Astrocyte (in vitro differentiated cells and primary cell): ENCODE measurements around the gene SNX32. TPM values are rescaled to one million over a fixed set of nuclear protein-coding genes. Genes with fewer than 3 reads are reported as not detected.
A peak's percentile ranks its signal among the peaks of the same experiment; 100 is the strongest.

Source experiments
- DNase-seq: peaks from one replicate; pipeline ENCODE4 v3.0.0-alpha.2; 2010; ENCODE audit warnings: low read depth
- FAIRE-seq: peaks from 2 replicates; lab custom pipeline; 2011; peaks lifted over from hg19 to GRCh38; lab: Jason Lieb, UNC
- H2AFZ ChIP-seq: 2 replicates; pipeline ENCODE4 v1.6.0; 2012; ENCODE audit warnings: low read depth, low read length, inconsistent platforms
- H3K27ac ChIP-seq: 2 replicates; pipeline ENCODE4 v1.5.1; 2011; ENCODE audit warnings: low read depth, low read length, inconsistent platforms
- H3K27me3 ChIP-seq: 2 replicates; pipeline ENCODE4 v1.6.0; 2011; ENCODE audit warnings: low read length, inconsistent platforms; ENCODE audit not compliant: insufficient read depth
- H3K36me3 ChIP-seq: 2 replicates; pipeline ENCODE4 v1.5.1; 2011; ENCODE audit warnings: low read length, inconsistent platforms; ENCODE audit not compliant: insufficient read depth
- H3K4me1 ChIP-seq: 2 replicates; pipeline ENCODE4 v1.5.1; 2011; ENCODE audit warnings: low read length, inconsistent platforms; ENCODE audit not compliant: insufficient read depth
- H3K4me2 ChIP-seq: 2 replicates; pipeline ENCODE4 v1.6.0; 2012; ENCODE audit warnings: low read length, inconsistent platforms
- H3K4me3 ChIP-seq: 2 replicates; pipeline ENCODE4 v1.5.1; 2011; ENCODE audit warnings: low read depth, mild to moderate bottlenecking, low read length, inconsistent platforms; ENCODE audit not compliant: insufficient read depth
- H3K79me2 ChIP-seq: 2 replicates; pipeline ENCODE4 v1.6.0; 2012; ENCODE audit warnings: mild to moderate bottlenecking, low read length, inconsistent platforms; ENCODE audit not compliant: insufficient read depth
- H3K9ac ChIP-seq: 2 replicates; pipeline ENCODE4 v1.6.0; 2012; ENCODE audit warnings: mild to moderate bottlenecking, low read length, inconsistent platforms
- H3K9me3 ChIP-seq: 2 replicates; pipeline ENCODE4 v1.5.1; 2012; ENCODE audit warnings: low read depth, mild to moderate bottlenecking, low read length, inconsistent platforms; ENCODE audit not compliant: insufficient read depth
- H4K20me1 ChIP-seq: 2 replicates; pipeline ENCODE4 v1.6.0; 2012; ENCODE audit warnings: low read length, inconsistent platforms; ENCODE audit not compliant: insufficient read depth
- H3K27ac Mint-ChIP-seq: one replicate; pipeline ENCODE4 v1.8.0; 2021; ENCODE audit warnings: mild to moderate bottlenecking, mixed read lengths; ENCODE audit not compliant: unreplicated experiment
- H3K27me3 Mint-ChIP-seq: one replicate; pipeline ENCODE4 v1.8.0; 2021; ENCODE audit warnings: low read depth, mixed read lengths; ENCODE audit not compliant: unreplicated experiment
- H3K36me3 Mint-ChIP-seq: one replicate; pipeline ENCODE4 v1.8.0; 2021; ENCODE audit warnings: low read depth, mixed read lengths; ENCODE audit not compliant: unreplicated experiment
- H3K4me1 Mint-ChIP-seq: one replicate; pipeline ENCODE4 v1.8.0; 2021; ENCODE audit warnings: low read depth, mixed read lengths; ENCODE audit not compliant: unreplicated experiment
- H3K4me3 Mint-ChIP-seq: one replicate; pipeline ENCODE4 v1.8.0; 2021; ENCODE audit warnings: mild to moderate bottlenecking, moderate library complexity, mixed read lengths; ENCODE audit not compliant: unreplicated experiment
- H3K9me3 Mint-ChIP-seq: one replicate; pipeline ENCODE4 v1.8.0; 2021; ENCODE audit warnings: mild to moderate bottlenecking, mixed read lengths; ENCODE audit not compliant: unreplicated experiment
- CTCF ChIP-seq: IDR thresholded peaks from 2 replicates; pipeline ENCODE4 v1.5.1; 2011; ENCODE audit warnings: low read depth, mild to moderate bottlenecking, inconsistent platforms, low read length, moderate library complexity; ENCODE audit not compliant: insufficient read depth
- EZH2 ChIP-seq: IDR thresholded peaks from 2 replicates; pipeline ENCODE4 v1.6.1; 2012; ENCODE audit warnings: mild to moderate bottlenecking, low read length, inconsistent platforms; ENCODE audit not compliant: insufficient read depth
- total RNA-seq: library from RNA; stranded (reverse); gene quantifications from 2 replicates; pipeline ENCODE4 v1.2.1, GENCODE V29; 2021

Gene SNX32
- total RNA-seq, 1 donor from 2014 or later: 1.2 TPM

GRCh38 chr11:65853246-65853979, 19.6 kb downstream of the SNX32 start:
- H3K9me3 Mint-ChIP-seq: no peaks in the 10 kb centered on the region
- peaks cover 37% of the 10 kb centered on the region for H3K36me3 ChIP-seq
- peaks cover 72% of the 10 kb centered on the region for H4K20me1 ChIP-seq
- no peak overlapping the region for H3K27ac ChIP-seq
- DNase-seq (no peak), FAIRE-seq (no peak)
- no peaks in the 10 kb centered on the region for H3K27me3 ChIP-seq
- H3K27ac Mint-ChIP-seq: peak overlapping the region; percentile 73
- H3K9me3 ChIP-seq: no peaks in the 10 kb centered on the region
- TF ChIP-seq EZH2: no peak
- TF ChIP-seq CTCF: no peak
- H3K4me2 ChIP-seq: no peak overlapping the region
- peaks cover 43% of the 10 kb centered on the region for H3K36me3 Mint-ChIP-seq
- peaks cover 44% of the 10 kb centered on the region for H3K4me1 Mint-ChIP-seq
- no peak overlapping the region for H2AFZ ChIP-seq
- H3K4me3 Mint-ChIP-seq: peak overlapping the region; percentile 82
- no peak overlapping the region for H3K4me3 ChIP-seq
- peaks cover 15% of the 10 kb centered on the region for H3K4me1 ChIP-seq
- H3K27me3 Mint-ChIP-seq: no peaks in the 10 kb centered on the region
- H3K9ac ChIP-seq: no peak overlapping the region
- H3K79me2 ChIP-seq: peaks cover 52% of the 10 kb centered on the region

DNA sequence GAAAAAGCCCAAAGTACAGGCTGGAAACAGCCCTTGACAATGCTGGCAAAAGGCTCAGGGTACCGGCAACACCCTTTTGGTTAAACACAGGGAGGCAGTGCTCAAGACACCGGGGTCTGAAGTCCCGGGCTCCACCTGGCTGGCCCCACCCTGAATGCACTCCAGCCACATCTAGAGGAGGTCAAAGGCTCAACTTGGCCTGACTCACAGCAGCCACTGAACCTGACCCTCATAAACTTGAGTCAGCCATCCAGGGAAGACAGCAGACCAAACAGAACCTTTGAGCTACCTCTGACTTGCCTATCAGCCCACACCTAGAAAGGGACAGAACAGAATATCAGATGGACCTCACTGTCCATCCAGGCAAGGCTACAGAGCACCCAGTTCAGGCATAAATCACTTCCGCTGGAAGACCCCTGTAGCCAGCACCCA, 20.4 kb downstream of the SNX32 start:
- H3K4me3 Mint-ChIP-seq: peak overlapping the region; percentile 82
- Histone ChIP-seq H2AFZ (no peak overlapping the region), H3K36me3 (peaks cover 37% of the 10 kb centered on the region), H3K4me1 (peaks cover 22% of the 10 kb centered on the region), H3K27me3 (no peaks in the 10 kb centered on the region), H3K27ac (no peak overlapping the region), H3K4me3 (no peak overlapping the region), H3K79me2 (peaks cover 52% of the 10 kb centered on the region), H3K9ac (no peak overlapping the region), H4K20me1 (peaks cover 72% of the 10 kb centered on the region), H3K4me2 (peak overlapping the region; percentile 96), H3K9me3 (no peaks in the 10 kb centered on the region)
- TF ChIP-seq EZH2 (no peak), CTCF (no peak)
- H3K9me3 Mint-ChIP-seq: no peaks in the 10 kb centered on the region
- H3K4me1 Mint-ChIP-seq: peaks cover 44% of the 10 kb centered on the region
- H3K36me3 Mint-ChIP-seq: peaks cover 43% of the 10 kb centered on the region
- peak overlapping the region; percentile 73 for H3K27ac Mint-ChIP-seq
- DNase-seq: no peak
- no peak for FAIRE-seq
- H3K27me3 Mint-ChIP-seq: no peaks in the 10 kb centered on the region
